OCI-LY1 (cell line): ENCODE measurements around the gene PTPA.

Experiments used
- H2AFZ ChIP-seq: fragments of 200-600 bp; sonication (generic), shearing (Covaris generic); 2 replicates; pipeline ENCODE4 v1.6.0; 2014; ENCODE audit warnings: antibody characterized with exemption, mild to moderate bottlenecking, low read length
- H3F3A ChIP-seq: fragments of 200-600 bp; sonication (generic), shearing (Covaris generic); 2 replicates; pipeline ENCODE4 v1.6.0; 2014; ENCODE audit warnings: mild to moderate bottlenecking, antibody characterized with exemption, low read length, moderate library complexity; ENCODE audit not compliant: insufficient read depth
- H3K27ac ChIP-seq: fragments of 200-600 bp; sonication (generic); 2 replicates; pipeline ENCODE4 v1.5.1; 2014; ENCODE audit warnings: low read length, mixed run types, mild to moderate bottlenecking, low read depth; ENCODE audit not compliant: poor library complexity, severe bottlenecking
- H3K27me3 ChIP-seq: fragments of 200-600 bp; sonication (generic); 2 replicates; pipeline ENCODE4 v1.6.0; 2014; ENCODE audit warnings: antibody characterized with exemption, mild to moderate bottlenecking, low read length, moderate library complexity; ENCODE audit not compliant: insufficient read depth
- H3K36me3 ChIP-seq: fragments of 200-600 bp; sonication (generic); 2 replicates; pipeline ENCODE4 v1.6.1; 2014; ENCODE audit warnings: mild to moderate bottlenecking, antibody characterized with exemption, low read length, moderate library complexity, mixed read lengths; ENCODE audit not compliant: insufficient read depth
- H3K4me1 ChIP-seq: fragments of 200-600 bp; sonication (generic); 2 replicates; pipeline ENCODE4 v1.5.1; 2014; ENCODE audit warnings: mild to moderate bottlenecking, low read length, moderate library complexity; ENCODE audit not compliant: insufficient read depth, severe bottlenecking
- H3K4me2 ChIP-seq: fragments of 200-600 bp; sonication (generic), shearing (Covaris generic); 2 replicates; pipeline ENCODE4 v1.6.1; 2014; ENCODE audit warnings: low read length
- H3K4me3 ChIP-seq: fragments of 200-600 bp; sonication (generic); 2 replicates; pipeline ENCODE4 v1.5.1; 2014; ENCODE audit warnings: low read length, low read depth, mild to moderate bottlenecking, mixed read lengths; ENCODE audit not compliant: poor library complexity, severe bottlenecking
- H3K79me2 ChIP-seq: fragments of 200-600 bp; shearing (Covaris generic); 2 replicates; pipeline ENCODE4 v1.6.1; 2016; ENCODE audit warnings: mixed run types, low read length, mixed read lengths; ENCODE audit not compliant: insufficient read depth
- H3K9ac ChIP-seq: fragments of 200-600 bp; sonication (generic), shearing (Covaris generic); 2 replicates; pipeline ENCODE4 v1.6.1; 2014; ENCODE audit warnings: mild to moderate bottlenecking, low read length, mixed read lengths
- H3K9me2 ChIP-seq: fragments of 200-600 bp; sonication (generic), shearing (Covaris generic); 2 replicates; pipeline ENCODE4 v1.6.1; 2014; ENCODE audit warnings: low read depth, mild to moderate bottlenecking, low read length, mixed read lengths
- H3K9me3 ChIP-seq: fragments of 200-600 bp; shearing (Covaris generic); 2 replicates; pipeline ENCODE4 v1.6.1; 2014; ENCODE audit warnings: low read length, mixed read lengths
- H4K20me1 ChIP-seq: fragments of 200-600 bp; sonication (generic), shearing (Covaris generic); 2 replicates; pipeline ENCODE4 v1.6.0; 2016; ENCODE audit warnings: mild to moderate bottlenecking, low read length; ENCODE audit not compliant: insufficient read depth
- EZH2 ChIP-seq: fragments of 200-600 bp; sonication (generic), shearing (Covaris generic); IDR thresholded peaks from 2 replicates; pipeline ENCODE4 v1.8.0; 2017; ENCODE audit warnings: borderline replicate concordance, mixed run types, mild to moderate bottlenecking, antibody characterized with exemption, low read length, moderate library complexity, mixed read lengths
- TF ChIP-seq, protein P1 (sequence below): fragments of 200-600 bp; sonication (generic), shearing (Covaris generic); IDR thresholded peaks from 2 replicates; pipeline ENCODE4 v1.5.1; 2017; ENCODE audit warnings: mild to moderate bottlenecking, antibody characterized with exemption, low read length, moderate library complexity, mixed read lengths

The PTPA gene

DNA sequence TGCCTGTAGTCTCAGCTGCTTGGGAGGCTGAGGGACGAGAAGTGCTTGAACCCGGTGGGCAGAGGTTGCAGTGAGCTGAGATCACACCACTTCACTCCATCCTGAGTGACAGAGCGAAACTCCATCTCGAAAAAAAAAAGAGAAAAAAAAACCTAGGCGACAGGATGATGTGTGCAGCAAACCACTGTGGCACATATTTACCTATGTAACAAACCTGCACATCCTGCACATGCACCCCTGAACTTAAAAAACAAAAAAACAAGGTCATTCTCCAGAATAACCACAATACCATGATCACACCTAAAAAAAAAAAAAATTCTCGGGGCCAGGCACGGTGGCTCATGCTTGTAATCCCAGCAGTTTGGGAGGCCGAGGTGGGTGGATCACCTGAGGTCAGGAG lies 37.8 kb upstream of the PTPA start:
- no peaks in the 10 kb centered on the region for H3F3A ChIP-seq
- no peaks in the 10 kb centered on the region for H4K20me1 ChIP-seq
- no peaks in the 10 kb centered on the region for H3K9me3 ChIP-seq
- H3K27ac ChIP-seq: no peak overlapping the region
- peaks cover 18% of the 10 kb centered on the region; the same call in 1 of the 2 replicates for H3K36me3 ChIP-seq
- no peak for TF ChIP-seq EZH2
- TF ChIP-seq, protein P1, sequence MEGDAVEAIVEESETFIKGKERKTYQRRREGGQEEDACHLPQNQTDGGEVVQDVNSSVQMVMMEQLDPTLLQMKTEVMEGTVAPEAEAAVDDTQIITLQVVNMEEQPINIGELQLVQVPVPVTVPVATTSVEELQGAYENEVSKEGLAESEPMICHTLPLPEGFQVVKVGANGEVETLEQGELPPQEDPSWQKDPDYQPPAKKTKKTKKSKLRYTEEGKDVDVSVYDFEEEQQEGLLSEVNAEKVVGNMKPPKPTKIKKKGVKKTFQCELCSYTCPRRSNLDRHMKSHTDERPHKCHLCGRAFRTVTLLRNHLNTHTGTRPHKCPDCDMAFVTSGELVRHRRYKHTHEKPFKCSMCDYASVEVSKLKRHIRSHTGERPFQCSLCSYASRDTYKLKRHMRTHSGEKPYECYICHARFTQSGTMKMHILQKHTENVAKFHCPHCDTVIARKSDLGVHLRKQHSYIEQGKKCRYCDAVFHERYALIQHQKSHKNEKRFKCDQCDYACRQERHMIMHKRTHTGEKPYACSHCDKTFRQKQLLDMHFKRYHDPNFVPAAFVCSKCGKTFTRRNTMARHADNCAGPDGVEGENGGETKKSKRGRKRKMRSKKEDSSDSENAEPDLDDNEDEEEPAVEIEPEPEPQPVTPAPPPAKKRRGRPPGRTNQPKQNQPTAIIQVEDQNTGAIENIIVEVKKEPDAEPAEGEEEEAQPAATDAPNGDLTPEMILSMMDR: no peak
- H3K4me3 ChIP-seq: no peak overlapping the region
- no peak overlapping the region for H2AFZ ChIP-seq
- peaks cover 14% of the 10 kb centered on the region for H3K4me1 ChIP-seq
- H3K9me2 ChIP-seq: no peaks in the 10 kb centered on the region
- no peaks in the 10 kb centered on the region for H3K79me2 ChIP-seq
- no peaks in the 10 kb centered on the region for H3K27me3 ChIP-seq
- no peak overlapping the region for H3K4me2 ChIP-seq
- no peak overlapping the region for H3K9ac ChIP-seq

DNA sequence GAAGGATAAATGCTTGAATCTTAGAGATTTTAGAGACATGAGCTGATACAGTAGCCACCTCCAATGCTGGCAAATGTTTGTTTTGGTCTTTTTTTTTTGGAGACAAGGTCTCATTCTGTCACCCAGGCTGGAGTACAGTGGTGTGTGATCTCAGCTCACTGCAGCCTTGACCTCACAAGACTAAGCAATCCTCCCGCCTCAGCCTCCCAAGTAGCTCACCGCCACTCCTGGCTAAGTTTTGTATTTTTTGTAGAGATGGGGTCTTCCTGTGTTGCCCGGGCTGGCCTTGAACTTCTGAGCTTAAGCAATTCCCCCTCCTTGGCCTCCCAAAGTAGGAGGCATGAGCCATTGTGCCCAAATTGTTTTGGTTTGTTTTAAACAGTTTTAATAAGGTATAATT lies 37.1 kb upstream of the PTPA start:
- Histone ChIP-seq H3K4me1 (peaks cover 7% of the 10 kb centered on the region), H3K36me3 (peaks cover 13% of the 10 kb centered on the region; the same call in 1 of the 2 replicates), H3K27ac (no peak overlapping the region), H2AFZ (no peak overlapping the region), H3K4me2 (no peak overlapping the region), H3K9ac (no peak overlapping the region), H3K9me3 (no peaks in the 10 kb centered on the region), H4K20me1 (no peaks in the 10 kb centered on the region), H3K9me2 (no peaks in the 10 kb centered on the region), H3F3A (no peaks in the 10 kb centered on the region), H3K4me3 (no peak overlapping the region), H3K27me3 (no peaks in the 10 kb centered on the region), H3K79me2 (no peaks in the 10 kb centered on the region)
- TF ChIP-seq, protein P1: no peak
- no peak for TF ChIP-seq EZH2

DNA sequence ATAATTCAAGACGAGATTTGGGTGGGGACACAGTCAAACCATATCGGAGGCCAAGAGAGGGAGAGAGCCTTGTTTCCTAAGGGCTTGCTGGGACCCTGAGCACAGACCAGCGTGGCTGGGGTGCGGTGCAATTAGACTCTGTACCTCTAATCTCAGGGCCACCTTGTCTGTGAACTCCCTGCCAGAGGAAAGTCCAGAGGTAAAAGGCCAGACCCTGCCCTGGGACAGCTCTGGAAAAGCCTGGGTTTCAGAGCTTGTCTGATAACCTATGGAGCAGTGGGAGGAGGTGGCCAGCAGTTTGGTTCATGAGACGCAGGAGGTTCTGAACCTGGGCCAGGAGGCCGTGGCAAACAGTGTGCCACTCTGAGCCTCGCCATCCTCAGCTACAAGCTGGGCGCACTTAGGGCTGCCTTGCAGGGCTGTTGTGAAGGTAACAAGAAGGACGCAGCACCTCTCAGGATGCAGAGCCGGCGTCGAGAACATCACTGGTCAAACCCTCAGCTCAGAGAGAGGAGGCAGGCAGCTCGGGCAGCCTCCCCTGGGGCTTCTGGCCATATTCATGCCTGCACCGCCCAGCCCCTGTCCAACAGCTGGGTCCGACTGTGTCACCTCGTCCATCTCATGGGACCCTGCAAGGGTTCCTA lies 35.1 kb upstream of the PTPA start:
- H4K20me1 ChIP-seq: no peaks in the 10 kb centered on the region
- H3K9ac ChIP-seq: no peak overlapping the region
- H2AFZ ChIP-seq: no peak overlapping the region
- H3K27me3 ChIP-seq: no peaks in the 10 kb centered on the region
- H3K36me3 ChIP-seq: 0 out of 2 replicates have a peak, but pooled peaks cover 4% of the 10 kb centered on the region
- peaks cover 13% of the 10 kb centered on the region for H3K4me1 ChIP-seq
- H3K9me2 ChIP-seq: no peaks in the 10 kb centered on the region
- TF ChIP-seq, protein P1: no peak
- TF ChIP-seq EZH2: no peak
- no peaks in the 10 kb centered on the region for H3K9me3 ChIP-seq
- no peaks in the 10 kb centered on the region for H3F3A ChIP-seq
- no peak overlapping the region for H3K4me3 ChIP-seq
- H3K27ac ChIP-seq: no peak overlapping the region
- no peak overlapping the region for H3K4me2 ChIP-seq
- no peaks in the 10 kb centered on the region for H3K79me2 ChIP-seq
